ENCODE measurements around the gene LRSAM1. TPM values are rescaled to one million over a fixed set of nuclear protein-coding genes. Genes with fewer than 3 reads are reported as not detected.

The LRSAM1 gene
- total and polyA plus RNA-seq, 2 of the 8 experiments (the other 6 are each of a cell fraction or from before 2014, with no cell fraction given) = 9.7 to 18.3 TPM

DNA sequence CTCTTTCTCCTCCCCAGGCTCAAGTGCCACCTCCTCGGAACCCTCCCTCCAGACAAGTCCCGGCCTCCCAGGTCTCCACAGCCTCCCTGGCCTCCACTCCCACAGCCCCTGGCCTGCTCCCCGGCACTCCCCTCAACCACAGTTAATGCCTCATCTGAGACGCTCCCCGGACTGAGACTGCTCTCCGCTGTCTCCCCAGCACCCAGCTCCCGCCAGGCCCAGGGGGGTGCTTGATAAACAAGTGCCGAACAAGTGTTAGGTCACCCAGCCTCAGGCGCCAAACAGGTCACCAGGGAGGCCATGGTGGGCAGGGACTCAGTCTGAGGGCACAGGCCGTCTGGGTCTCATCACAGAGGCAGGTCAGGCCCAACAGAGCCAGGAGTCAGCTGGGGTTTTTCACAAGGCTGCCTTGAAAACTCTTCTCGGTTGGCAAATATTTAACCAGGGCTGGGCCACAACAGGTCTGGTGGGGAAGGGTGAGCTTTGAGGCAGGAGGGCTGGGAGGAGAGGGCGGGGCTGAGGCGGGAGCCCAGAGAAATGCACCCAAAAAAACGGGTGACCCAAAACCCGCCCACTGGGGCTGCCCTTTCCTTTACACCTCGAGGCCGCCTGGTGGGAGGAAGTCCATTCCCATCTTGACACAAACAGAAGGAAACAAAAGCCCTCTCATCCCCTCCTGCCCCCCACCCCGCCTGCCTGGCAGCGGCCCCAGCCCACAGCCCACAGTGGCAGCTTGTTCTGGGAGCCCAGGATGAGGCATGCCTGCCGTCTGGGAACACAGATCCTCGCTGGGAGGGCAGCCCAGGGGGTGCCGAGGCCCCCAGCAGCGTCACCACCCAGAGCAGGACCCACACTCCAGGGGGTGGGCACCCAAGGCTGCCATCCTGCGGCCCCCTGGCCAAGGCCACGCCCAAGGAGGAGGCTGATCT, 94.2 kb downstream of the LRSAM1 start:
- H3K56ac ChIP-seq (replicated peaks; ENCODE audit: insufficient read length, low read depth, low read length) = no peak overlapping the region

More for the DNA sequence above, 94.2 kb downstream of the LRSAM1 start:
- ChIA-PET POLR2A (ENCODE audit: partially characterized antibody) (interaction anchor here (0.8 to 1.5 kb wide), 4 partner anchors 12 to 45 kb away, joined by 3 to 5 read pairs (median 3); no protein-coding TSS in a partner anchor), CTCF (ENCODE audit: partially characterized antibody) (interaction anchor here (0.8 to 3.3 kb wide), 8 partner anchors 13 to 42 kb away, joined by 3 to 22 read pairs (median 4); no protein-coding TSS in a partner anchor)
- no peak overlapping the region for H2BK20ac ChIP-seq (ENCODE audit: low read length)
- peak overlapping the region; percentile 39 for H4K91ac ChIP-seq (replicated peaks; ENCODE audit: insufficient read length, low read length)
- H3K14ac ChIP-seq (ENCODE audit: insufficient read length) = no peak overlapping the region
- peaks cover 0 to 20% (median 8%) of the 10 kb centered on the region in 4 experiments; a peak in 5 of 7 replicates for H3K4me1 ChIP-seq (replicated peaks in 1 of 4; ENCODE audit: control insufficient read depth in 3 of 4, insufficient read depth in 4 of 4, low read length in 3 of 4)
- H2BK120ac ChIP-seq (replicated peaks; ENCODE audit: low read depth, low read length) = no peak overlapping the region
- no peak for DNase-seq (ENCODE audit: low read depth in 1 of 2, low spot score in 2 of 2)
- no peak overlapping the region for H4K5ac ChIP-seq (ENCODE audit: insufficient read length, low read depth, low read length)
- peak overlapping the region; percentile 55 for H3K4ac ChIP-seq (replicated peaks; ENCODE audit: insufficient read length, low read depth, low read length)
- peak overlapping the region; percentile 56; the same call in 1 of the 2 replicates for H2BK5ac ChIP-seq (ENCODE audit: low read depth, low read length)
- H3K4me2 ChIP-seq (ENCODE audit: insufficient read depth in 1 of 2, low read depth in 2 of 2, low read length in 2 of 2) = no peak overlapping the region; a peak in 1 of 4 replicates
- no peaks in the 10 kb centered on the region for H3K36me3 ChIP-seq (ENCODE audit: control insufficient read depth in 2 of 4, insufficient read depth in 4 of 4, low read length in 3 of 4)
- peak overlapping the region; percentile 78 for H3K18ac ChIP-seq (ENCODE audit: extremely low read depth, low read length)
- peaks cover 2% of the 10 kb centered on the region; the same call in 1 of the 2 replicates for H3K23me2 ChIP-seq (ENCODE audit: low read depth, low read length)
- peaks cover 5 to 24% of the 10 kb centered on the region in 2 experiments for H4K20me1 ChIP-seq (replicated peaks in 1 of 2; ENCODE audit: control insufficient read depth in 1 of 2, insufficient read depth in 2 of 2, low read length in 2 of 2)
- no peak overlapping the region for H3K23ac ChIP-seq (ENCODE audit: insufficient read length)
- H3K79me1 ChIP-seq (ENCODE audit: low read depth, low read length) = peaks cover 32% of the 10 kb centered on the region
- no peak overlapping the region for H3K4me3 ChIP-seq (ENCODE audit: extremely low read depth in 1 of 4, insufficient read depth in 2 of 4, low read depth in 3 of 4, low read length in 4 of 4)
- H3K9ac ChIP-seq (replicated peaks in 1 of 4; ENCODE audit: extremely low read depth in 1 of 4, low read depth in 3 of 4, low read length in 3 of 4) = no peak overlapping the region
- H3K79me2 ChIP-seq (ENCODE audit: control insufficient read depth in 1 of 2, insufficient read depth in 2 of 2, low read length in 2 of 2) = peaks cover 0 to 34% of the 10 kb centered on the region in 2 experiments; a peak in 2 of 4 replicates
- peak overlapping the region; percentile 62 for H4K8ac ChIP-seq (ENCODE audit: extremely low read depth, insufficient read depth, low read length)
- peak overlapping the region; percentile 18; the same call in 1 of the 2 replicates for H3K27ac ChIP-seq (ENCODE audit: low read depth, low read length)
- H3K9me3 ChIP-seq (ENCODE audit: insufficient read depth in 2 of 2, low read depth in 1 of 2, low read length in 1 of 2) = no peaks in the 10 kb centered on the region
- H2AFZ ChIP-seq (ENCODE audit: low read length) = no peak overlapping the region
- 81% methylated on average over 21 of the region's 25 CpGs; no CpG with 5 or more reads in 1 of the 2 experiments for WGBS, 2 experiments (ENCODE audit: extremely low coverage in 1 of 2, insufficient coverage in 1 of 2, insufficient read length in 1 of 2, insufficient replicate concordance in 2 of 2, low coverage in 1 of 2, low lambda C conversion rate in 2 of 2, missing lambda C conversion rate in 1 of 2)
- no peak for FAIRE-seq
- no peak overlapping the region for H2AK5ac ChIP-seq (ENCODE audit: low read depth, low read length)
- peak overlapping the region; percentile 46; the same call in 1 of the 2 replicates for H2BK15ac ChIP-seq (ENCODE audit: low read length)
- H2BK12ac ChIP-seq (ENCODE audit: low read depth, low read length) = peak overlapping the region; percentile 68; the same call in 1 of the 2 replicates
- TF ChIP-seq SIRT6 (IDR thresholded peaks at IDR 0.05; ENCODE audit: low read length) = no peak
- no peak for TF ChIP-seq CEBPB (IDR thresholded peaks at IDR 0.05; ENCODE audit: low read depth, low read length)
- no peak for TF ChIP-seq CBX8 (IDR thresholded peaks at IDR 0.05; ENCODE audit: borderline replicate concordance, low read depth, low read length)
- no peaks in the 10 kb centered on the region for H3K27me3 ChIP-seq (replicated peaks in 1 of 4; ENCODE audit: control insufficient read depth in 3 of 4, extremely low read depth in 1 of 4, insufficient read depth in 3 of 4, low read length in 3 of 4)

Data from H1 (cell line).